ENCODE data around the gene INPPL1. TPM values are rescaled to one million over a fixed set of nuclear protein-coding genes. Genes with fewer than 3 reads are reported as not detected.

The INPPL1 gene
- total and polyA plus RNA-seq, 10 of the 15 experiments (the other 5 are each of a cell fraction or from before 2014, with no cell fraction given): 0.47 to 116 (median 43.4) TPM

DNA sequence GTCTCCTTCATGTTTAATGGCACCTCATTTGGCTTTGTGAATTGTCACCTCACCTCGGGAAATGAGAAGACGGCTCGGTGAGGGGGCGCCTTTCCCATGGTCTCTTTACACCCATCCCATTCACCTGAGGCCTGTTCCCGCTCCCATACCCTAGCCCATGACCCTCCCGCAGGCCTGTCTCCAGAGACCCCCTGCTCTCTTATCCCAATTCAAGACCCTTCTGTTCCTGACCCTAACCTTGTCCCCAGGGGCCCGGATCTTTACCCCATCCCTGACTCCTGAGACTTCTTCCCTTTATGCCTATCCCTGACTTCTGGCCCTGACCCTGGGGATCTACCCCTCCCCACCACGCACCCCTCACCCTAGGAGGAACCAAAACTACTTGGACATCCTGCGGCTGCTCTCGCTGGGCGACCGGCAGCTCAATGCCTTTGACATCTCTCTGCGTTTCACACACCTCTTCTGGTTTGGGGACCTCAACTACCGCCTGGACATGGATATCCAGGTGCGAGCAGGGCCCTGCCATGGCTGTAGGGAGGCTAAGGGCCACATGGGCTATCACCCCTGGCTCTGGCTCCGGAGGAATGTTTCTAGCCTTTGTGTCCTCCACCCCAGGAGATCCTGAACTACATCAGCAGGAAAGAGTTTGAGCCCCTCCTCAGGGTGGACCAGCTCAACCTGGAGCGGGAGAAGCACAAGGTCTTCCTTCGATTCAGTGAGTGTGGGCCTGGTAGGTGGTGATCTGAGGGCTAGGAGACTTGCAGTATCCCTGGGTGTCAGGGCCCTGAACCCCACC, 7.9 kb downstream of the INPPL1 start:
- H3K9ac ChIP-seq (ENCODE audit: control insufficient read depth, insufficient read depth, low read length): no peak overlapping the region
- TF ChIP-seq KLF5 (IDR thresholded peaks at IDR 0.05; ENCODE audit: partially characterized antibody): no peak
- no peak for TF ChIP-seq CEBPB (IDR thresholded peaks at IDR 0.05; ENCODE audit: borderline replicate concordance in 1 of 2, low read depth in 2 of 2, low read length in 2 of 2)
- TF ChIP-seq GABPA (IDR thresholded peaks at IDR 0.05; ENCODE audit: low read depth): no peak
- TF ChIP-seq SPI1 (IDR thresholded peaks at IDR 0.05; ENCODE audit: borderline replicate concordance, insufficient read depth, low read depth, low read length): no peak
- no peak for TF ChIP-seq SMC3 (IDR thresholded peaks at IDR 0.05; ENCODE audit: borderline replicate concordance, low read length)
- TF ChIP-seq FOS (IDR thresholded peaks at IDR 0.05; ENCODE audit: borderline replicate concordance, extremely low read depth, insufficient read length): no peak
- TF ChIP-seq BACH1 (IDR thresholded peaks at IDR 0.05; ENCODE audit: borderline replicate concordance): no peak
- no peak overlapping the region for H3K4me3 ChIP-seq
- no peak overlapping the region for H3K4me2 ChIP-seq (ENCODE audit: control insufficient read depth, insufficient read depth)
- H3K9me3 ChIP-seq (replicated peaks; ENCODE audit: control insufficient read depth, insufficient read depth, low read length): no peaks in the 10 kb centered on the region
- H2AFZ ChIP-seq (ENCODE audit: control insufficient read depth, low read depth, low read length): no peak overlapping the region
- H3K79me2 ChIP-seq (ENCODE audit: control insufficient read depth, insufficient read depth, low read length): no peaks in the 10 kb centered on the region
- ChIA-PET CTCF (no interaction called here), POLR2A (no interaction called here), SMC1A (ENCODE audit: uncharacterized antibody, unreplicated experiment) (no interaction called here), RAD21 (ENCODE audit: unreplicated experiment) (no interaction called here)
- intact Hi-C loops (cut with micrococcal nuclease; ENCODE audit: unreplicated experiment): no loop called here
- 95% methylated on average over 18 of the region's 18 CpGs for WGBS (ENCODE audit: insufficient coverage, insufficient replicate concordance, low lambda C conversion rate, missing lambda C conversion rate)
- H3K27ac ChIP-seq (ENCODE audit: control insufficient read depth, insufficient read depth): no peak overlapping the region
- no TSS peak for BruUV-seq (replicated peaks)
- no peaks in the 10 kb centered on the region for H3K4me1 ChIP-seq (ENCODE audit: control insufficient read depth, insufficient read depth, low read length)
- peaks cover 28% of the 10 kb centered on the region in 2 experiments; a peak in 3 of 4 replicates for H3K36me3 ChIP-seq (ENCODE audit: control insufficient read depth in 2 of 2, insufficient read depth in 2 of 2, low read length in 1 of 2)
- DNase-seq (ENCODE audit: low read depth, low spot score) (no peak), FAIRE-seq (no peak), ATAC-seq (no peak)
- in situ Hi-C loops (cut with MboI): no loop called here
- no peaks in the 10 kb centered on the region; the same call in 1 of the 2 replicates for H4K20me1 ChIP-seq (ENCODE audit: control insufficient read depth, insufficient read depth)
- H3K27me3 ChIP-seq (replicated peaks in 1 of 2; ENCODE audit: control insufficient read depth in 2 of 2, insufficient read depth in 2 of 2, low read length in 1 of 2): no peaks in the 10 kb centered on the region
